ENCODE results near the gene PDGFRB. TPM values are rescaled to one million over a fixed set of nuclear protein-coding genes. Genes with fewer than 3 reads are reported as not detected.

PDGFRB gene
- total RNA-seq, result 11.5 TPM

DNA sequence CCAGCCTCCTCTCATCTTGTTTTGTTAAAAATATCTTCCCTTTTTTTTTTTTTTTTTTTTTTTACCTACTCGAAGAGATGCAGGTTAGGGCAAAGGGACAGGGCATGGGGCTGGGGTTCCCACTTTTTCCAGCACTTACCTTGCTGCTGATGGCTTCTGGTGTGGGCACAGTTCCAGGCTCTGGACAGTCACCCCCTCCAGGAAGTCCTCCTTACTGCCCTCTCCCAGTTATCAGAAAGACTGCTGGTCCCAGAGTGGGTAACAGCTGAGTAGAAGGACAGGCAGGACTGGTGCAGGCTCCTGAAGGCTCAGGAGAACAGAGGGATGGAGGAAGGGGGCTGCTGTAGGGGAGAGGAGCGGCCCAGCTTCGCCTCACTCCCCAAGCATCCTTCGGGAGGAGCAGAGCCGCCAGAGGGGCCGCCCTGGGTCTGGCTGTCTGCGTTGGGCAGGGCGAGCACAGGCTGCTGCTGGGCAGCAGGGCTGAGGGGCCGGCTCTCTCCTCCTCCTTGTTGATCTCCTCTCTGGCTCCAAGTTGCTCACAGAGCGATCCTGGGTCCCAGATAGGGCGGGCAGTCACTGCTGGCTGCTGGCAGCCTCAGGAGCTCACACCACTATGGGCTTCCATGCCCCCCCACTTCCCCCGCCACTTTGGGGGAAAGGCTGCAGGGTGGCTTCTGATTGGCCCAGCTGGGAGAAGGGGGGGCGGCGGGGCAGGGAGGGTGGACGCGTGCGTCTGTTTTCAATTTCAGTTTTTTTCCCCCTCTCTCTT, at the start of gene PDGFRB:
Gene PDGFRB (minus strand): TSS at position 588 of the 769 bp plus-strand sequence. CDS start 18,798 bp downstream, outside the sequence.
- peak; percentile 35 for ATAC-seq

DNA sequence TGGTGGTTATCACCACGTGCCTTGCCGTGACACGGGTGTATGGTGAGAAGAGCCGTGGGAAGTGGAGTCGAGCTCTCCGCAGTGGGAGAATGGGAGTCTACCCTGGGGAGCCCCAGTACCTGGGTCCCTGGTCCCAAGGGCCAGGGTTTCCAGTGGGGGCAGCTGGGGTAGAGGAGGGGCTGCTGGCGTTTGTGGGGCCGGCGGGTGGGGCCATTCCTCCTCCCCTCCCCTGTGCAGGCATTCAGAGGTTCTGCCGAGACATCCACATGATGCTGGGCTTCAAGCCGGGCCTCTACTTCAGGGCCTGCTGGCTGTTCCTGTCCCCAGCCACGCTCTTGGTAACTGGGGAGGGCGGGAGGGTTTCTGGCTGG, 48.9 kb upstream of the PDGFRB start:
- no peak for ATAC-seq

DNA sequence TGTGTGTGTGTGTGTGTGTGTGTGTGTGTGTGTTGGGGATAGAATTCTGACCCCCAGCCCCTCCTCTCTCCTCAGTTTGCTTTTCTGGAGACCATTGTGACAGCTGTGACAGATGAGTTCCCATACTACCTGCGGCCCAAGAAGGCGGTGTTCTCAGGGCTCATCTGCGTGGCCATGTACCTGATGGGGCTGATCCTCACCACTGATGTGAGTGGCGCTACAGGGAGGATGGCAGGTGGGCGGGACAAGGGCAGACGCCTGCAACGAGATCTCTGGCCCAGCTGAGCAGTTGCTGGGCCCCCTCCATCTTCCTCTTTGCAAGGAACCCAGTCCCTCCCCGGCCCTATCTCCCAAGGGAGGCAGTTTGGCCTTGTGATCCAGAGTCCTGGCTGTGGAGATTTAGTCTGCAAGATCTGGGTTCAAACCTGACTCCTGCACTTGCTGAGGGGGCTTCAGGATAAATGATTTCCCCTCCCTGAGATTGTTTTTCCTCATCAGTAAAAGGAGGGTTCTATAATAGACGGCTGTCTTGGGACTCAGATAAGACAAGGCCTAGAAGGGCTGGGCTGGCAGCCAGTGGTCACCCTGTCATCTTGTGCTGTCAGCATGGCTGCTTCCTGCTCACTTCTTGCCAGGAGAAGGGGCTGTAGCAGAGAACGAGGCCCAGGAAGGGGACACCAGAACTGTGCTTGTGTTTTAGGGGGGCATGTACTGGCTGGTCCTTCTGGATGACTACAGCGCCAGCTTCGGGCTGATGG, 48.4 kb upstream of the PDGFRB start:
- no peak for ATAC-seq

GRCh38 chr5:150202501-150202900, 46.9 kb upstream of the PDGFRB start:
- ATAC-seq, result no peak

DNA sequence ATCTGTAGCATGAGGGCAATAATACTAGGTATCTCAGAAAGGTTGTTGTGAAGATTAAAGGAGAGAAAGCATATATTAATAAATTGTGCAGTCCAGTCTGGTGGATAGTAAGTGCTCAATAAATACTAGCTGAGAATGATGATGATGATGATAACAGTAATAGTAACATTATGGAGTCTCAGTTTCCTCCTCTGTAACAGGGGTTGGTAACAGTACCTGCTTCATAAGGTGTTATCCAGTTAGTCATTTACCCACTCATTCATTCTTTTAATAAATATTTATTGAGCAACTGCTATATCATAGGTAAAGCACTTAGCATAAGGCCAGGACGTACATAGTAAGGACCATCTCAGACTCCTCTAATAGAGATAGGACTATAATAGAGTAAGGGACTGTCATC, 41.8 kb upstream of the PDGFRB start:
- ATAC-seq, result no peak

- no peak for ATAC-seq
Observed at GRCh38 chr5:150196986-150197385, 41.3 kb upstream of the PDGFRB start.

GRCh38 chr5:150196514-150196913, 40.9 kb upstream of the PDGFRB start:
- ATAC-seq, result no peak

- ATAC-seq, result no peak
Observed at GRCh38 chr5:150195736-150196485, 40.3 kb upstream of the PDGFRB start.

GRCh38 chr5:150192462-150192861, 36.8 kb upstream of the PDGFRB start:
- ATAC-seq, result no peak

DNA sequence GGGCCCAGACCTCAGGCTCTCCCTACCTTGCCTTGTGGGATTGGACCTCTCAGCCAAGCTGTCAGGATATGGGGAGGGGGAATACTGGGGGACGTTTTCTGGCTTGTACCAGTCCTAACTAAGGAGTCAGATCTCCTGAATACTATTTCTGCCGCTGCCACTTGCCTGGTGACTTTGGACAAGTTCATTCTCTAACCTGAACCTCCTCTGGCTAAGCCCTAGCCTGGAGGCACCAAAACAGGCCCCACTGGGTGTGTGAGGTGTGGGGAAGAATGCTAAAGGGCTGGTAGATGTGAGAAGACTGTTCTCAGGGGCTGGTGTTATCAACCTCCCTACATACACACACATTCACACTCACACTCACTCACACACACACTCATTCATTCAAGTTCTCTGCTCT, 35.3 kb upstream of the PDGFRB start:
- no peak for ATAC-seq

- no peak for ATAC-seq
Observed at GRCh38 chr5:150190503-150190979, 34.9 kb upstream of the PDGFRB start.

DNA sequence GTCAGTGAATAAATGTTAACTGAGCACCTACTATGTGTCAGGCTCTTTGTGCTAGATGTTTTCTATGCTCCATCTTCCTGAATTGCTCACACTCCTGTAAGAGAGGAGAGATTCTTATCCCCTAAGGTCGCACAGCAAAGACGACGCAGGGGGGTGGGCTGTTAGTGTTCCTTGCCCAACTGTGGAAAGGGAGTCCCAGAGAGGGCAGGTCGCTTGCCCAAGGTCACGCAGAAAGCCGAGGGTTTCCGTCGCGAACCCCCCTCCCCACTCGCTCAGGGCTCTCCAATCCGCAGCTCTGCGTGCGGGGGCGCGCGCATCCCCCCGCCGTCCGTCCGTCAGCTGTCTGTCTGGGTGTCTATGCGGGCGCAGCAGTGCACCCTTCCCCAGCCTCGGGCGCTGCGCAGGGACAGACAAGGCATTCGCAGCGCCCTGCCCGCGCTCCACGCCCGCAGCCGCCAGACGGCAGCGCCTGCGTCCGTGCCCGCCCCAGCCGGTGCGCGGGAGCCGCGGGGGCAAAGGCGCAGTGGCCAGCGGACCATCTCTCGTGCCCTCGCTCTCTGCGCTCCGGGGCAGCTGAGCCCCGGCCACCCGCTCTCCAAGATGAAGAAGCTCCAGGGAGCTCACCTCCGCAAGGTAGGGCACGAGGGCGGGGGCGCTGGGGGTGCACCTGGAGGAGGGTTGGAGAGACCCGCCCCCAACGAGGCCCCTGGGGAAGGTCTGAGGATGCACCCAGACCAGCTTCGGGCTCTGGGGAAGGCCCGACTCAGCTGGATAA, 34.3 kb upstream of the PDGFRB start, which contains the start of gene SLC6A7:
Gene SLC6A7 (plus strand): TSS at position 335 of the 775 bp plus-strand sequence. CDS start 266 bp downstream, at position 601.
- ATAC-seq, result peak; percentile 39

DNA sequence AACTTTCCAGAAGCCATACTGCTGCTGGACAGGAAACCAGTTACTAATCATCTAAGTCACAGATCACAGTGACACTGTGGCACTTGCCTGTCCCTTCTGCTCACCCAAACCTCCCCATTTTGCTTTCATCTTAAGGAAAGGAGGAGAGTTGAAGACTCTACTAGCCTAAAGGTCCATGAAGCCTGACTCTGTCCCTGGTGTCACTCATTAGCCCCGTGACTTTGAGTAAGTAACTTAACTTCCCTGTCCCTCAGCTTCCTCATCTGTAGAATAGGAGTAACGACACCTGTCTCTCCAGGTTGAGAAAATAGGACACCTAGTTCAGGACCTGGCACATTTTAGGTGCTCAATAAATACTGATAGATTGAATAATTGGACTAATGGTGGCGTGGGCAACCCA, 33.7 kb upstream of the PDGFRB start:
- no peak for ATAC-seq

- ATAC-seq, result no peak
Observed at GRCh38 chr5:150188146-150188842, 32.6 kb upstream of the PDGFRB start.

- ATAC-seq, result no peak
Observed at GRCh38 chr5:150186897-150187296, 31.3 kb upstream of the PDGFRB start.

DNA sequence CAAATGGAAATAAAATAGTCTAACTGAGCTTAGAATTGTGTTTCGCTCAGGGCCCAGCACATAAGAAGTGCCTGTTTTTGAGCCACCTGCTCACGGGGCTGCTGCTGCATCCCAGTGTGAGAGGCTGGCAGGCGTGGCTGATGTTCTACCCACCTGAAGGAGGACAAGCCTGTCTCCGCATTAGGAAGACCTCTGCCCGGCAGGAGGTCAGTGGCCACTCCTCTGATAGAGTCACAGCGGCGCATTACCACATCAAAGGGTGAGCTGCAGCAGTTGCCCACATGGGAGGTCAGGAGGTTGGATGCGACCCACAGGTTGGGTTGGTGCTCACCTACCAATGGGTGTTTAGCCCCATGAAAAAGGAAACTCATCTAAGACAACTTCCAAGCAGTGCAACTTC, 30.5 kb upstream of the PDGFRB start:
- no peak for ATAC-seq

GRCh38 chr5:150184990-150185912, 29.6 kb upstream of the PDGFRB start:
- no peak for ATAC-seq

GRCh38 chr5:150184006-150184405, 28.4 kb upstream of the PDGFRB start:
- no peak for ATAC-seq

DNA sequence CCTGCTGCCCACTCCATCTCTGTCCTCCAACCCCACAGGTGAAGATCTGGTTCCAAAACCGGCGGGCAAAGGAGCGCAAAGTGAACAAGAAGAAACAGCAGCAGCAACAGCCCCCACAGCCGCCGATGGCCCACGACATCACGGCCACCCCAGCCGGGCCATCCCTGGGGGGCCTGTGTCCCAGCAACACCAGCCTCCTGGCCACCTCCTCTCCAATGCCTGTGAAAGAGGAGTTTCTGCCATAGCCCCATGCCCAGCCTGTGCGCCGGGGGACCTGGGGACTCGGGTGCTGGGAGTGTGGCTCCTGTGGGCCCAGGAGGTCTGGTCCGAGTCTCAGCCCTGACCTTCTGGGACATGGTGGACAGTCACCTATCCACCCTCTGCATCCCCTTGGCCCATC, 27.8 kb upstream of the PDGFRB start:
- no peak for ATAC-seq

- no peak for ATAC-seq
Observed at GRCh38 chr5:150182774-150183173, 27.1 kb upstream of the PDGFRB start.
